Measurements from ENCODE around the gene PRELID3B.

PRELID3B gene

DNA sequence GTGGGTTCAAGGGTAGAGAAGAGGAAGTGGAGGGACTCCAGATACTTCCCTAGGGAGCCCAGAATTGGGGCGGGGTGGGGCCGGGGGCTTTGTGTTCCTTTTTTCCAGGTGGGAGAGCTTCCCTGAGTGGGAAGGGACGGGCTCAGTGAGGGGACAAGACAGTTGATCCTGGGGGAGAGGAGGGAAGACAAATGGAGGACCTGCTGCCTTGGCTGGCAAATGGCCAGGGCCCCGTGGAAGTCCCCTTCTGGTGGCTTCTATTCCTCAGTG is 38.2 kb downstream of the PRELID3B start:
- no peak for DNase-seq (ENCODE audit: low read depth)
- TF ChIP-seq, protein P1, sequence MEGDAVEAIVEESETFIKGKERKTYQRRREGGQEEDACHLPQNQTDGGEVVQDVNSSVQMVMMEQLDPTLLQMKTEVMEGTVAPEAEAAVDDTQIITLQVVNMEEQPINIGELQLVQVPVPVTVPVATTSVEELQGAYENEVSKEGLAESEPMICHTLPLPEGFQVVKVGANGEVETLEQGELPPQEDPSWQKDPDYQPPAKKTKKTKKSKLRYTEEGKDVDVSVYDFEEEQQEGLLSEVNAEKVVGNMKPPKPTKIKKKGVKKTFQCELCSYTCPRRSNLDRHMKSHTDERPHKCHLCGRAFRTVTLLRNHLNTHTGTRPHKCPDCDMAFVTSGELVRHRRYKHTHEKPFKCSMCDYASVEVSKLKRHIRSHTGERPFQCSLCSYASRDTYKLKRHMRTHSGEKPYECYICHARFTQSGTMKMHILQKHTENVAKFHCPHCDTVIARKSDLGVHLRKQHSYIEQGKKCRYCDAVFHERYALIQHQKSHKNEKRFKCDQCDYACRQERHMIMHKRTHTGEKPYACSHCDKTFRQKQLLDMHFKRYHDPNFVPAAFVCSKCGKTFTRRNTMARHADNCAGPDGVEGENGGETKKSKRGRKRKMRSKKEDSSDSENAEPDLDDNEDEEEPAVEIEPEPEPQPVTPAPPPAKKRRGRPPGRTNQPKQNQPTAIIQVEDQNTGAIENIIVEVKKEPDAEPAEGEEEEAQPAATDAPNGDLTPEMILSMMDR (conservative IDR thresholded peaks at IDR 0.05; ENCODE audit: control insufficient read depth, insufficient read depth, low read depth, low read length): no peak
- no peak overlapping the region for H3K4me3 ChIP-seq (ENCODE audit: control insufficient read depth, low read depth, low read length)

DNA sequence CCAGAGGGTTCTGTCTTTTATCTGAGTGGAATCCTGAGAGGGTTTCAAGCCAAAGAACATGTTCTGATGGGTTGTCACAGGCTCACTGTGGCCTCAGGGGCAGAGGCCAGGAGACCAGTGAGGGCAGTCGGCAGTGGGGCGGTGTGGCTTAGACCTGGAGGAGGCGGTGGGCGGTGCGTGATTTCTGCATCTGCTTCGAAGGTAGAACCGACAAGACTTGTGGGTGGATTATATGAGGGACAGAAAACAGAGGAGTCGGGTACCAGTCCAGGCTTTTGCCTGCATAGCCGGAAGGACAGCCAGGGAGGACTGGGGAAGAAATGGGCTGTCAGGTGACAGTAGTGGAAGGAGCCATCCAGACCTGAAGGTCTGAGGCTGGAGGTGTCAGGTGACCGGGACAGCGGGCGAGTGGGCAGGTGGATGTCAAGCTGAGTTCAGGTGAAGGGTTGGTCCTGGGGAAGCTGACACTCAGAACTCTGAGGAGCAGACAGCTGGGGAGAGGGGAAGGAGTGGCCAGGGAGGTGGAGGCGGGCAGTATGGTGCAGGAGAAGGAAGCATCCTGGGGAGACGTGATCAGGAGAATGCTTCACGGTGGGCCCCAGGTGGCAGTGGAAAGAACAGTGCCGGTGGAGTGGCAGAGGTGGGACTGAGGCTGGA is 38.6 kb downstream of the PRELID3B start:
- TF ChIP-seq, protein P1 (conservative IDR thresholded peaks at IDR 0.05; ENCODE audit: control insufficient read depth, insufficient read depth, low read depth, low read length): no peak
- no peak for DNase-seq (ENCODE audit: low read depth)
- no peak overlapping the region for H3K4me3 ChIP-seq (ENCODE audit: control insufficient read depth, low read depth, low read length)

DNA sequence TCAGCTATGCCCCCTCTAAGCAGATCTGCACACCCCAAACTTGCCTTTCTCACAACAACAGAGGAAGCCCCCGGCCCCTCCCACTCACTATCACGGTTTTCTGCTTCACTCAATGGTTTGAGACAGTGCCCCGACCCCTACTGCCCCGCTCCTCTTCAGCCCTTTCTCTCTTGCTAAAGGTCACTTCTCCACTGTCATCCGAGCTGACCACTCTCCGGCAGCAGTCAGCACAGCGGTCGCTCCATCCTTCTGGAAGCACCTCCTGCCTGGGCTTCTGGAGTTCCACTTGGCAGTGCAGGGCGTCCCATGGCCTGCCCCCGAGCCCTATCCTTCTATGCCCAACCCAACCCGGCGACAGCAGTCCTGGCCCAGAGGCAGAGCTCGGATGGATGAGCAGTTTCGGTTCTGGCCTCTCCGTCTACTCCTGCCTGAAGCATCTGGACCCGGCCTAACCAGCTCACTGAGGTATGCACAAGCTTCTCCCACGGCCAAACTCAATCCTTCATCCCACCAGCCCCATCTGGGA is 39.6 kb downstream of the PRELID3B start:
- H3K4me3 ChIP-seq (ENCODE audit: control insufficient read depth, low read depth, low read length): no peak overlapping the region
- TF ChIP-seq, protein P1 (conservative IDR thresholded peaks at IDR 0.05; ENCODE audit: control insufficient read depth, insufficient read depth, low read depth, low read length): no peak
- peak; percentile 26 for DNase-seq (ENCODE audit: low read depth)

DNA sequence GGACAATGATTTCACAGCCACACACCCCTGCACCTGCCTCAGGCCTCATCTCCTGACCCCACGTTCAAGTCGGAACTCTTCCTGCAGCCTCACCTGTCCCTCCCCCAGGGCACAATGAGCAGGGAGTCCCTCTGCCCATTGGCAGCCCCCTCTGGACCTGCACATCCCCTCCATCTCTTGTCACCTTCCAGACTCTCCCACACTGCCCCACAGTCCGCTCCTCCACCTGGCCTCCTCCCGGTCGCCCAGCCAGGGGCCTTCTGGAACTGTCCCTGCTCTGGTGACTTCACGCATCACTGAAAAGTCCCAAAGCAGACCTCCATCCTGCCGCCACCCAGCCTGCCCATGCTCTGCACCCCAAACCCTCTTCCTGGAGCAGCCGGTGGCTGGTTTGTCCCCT is 40.2 kb downstream of the PRELID3B start:
- TF ChIP-seq, protein P1 (conservative IDR thresholded peaks at IDR 0.05; ENCODE audit: control insufficient read depth, insufficient read depth, low read depth, low read length): no peak
- no peak overlapping the region for H3K4me3 ChIP-seq (ENCODE audit: control insufficient read depth, low read depth, low read length)

DNA sequence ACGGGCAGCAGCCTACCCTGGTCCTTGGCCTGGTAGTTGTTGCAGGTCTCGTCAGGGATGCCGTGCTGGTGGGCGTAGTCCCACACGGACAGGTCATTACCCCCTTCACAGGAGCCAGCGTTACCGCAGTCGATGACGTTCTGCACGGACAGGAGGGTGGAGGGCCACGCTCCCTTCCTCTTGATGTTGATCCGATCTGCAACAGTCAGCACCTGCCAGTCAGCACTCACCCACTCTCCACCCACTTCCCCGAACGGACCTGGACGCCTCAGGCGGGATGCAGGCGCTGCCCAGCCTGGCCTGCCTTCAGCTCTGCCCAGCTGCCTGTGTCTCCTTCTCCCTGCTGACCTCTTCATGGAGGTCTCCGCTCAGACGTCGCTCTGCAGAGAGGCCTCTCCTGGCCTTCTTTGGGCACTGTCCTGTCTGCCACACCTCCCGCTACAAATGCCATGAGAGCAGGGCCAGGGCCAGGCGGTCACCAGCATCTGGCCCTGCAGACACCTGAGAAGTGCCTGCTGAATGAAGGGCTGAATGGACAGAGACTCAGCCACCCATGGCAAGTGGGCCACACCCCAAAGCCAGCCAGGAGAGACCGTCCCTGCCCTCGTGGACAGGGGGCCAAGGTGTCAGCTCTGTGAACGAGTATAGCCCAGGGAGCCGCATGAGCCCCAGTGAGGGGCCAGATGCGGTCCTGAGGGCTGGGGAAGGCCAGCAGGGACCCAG is 41.0 kb downstream of the PRELID3B start:
- TF ChIP-seq, protein P1 (conservative IDR thresholded peaks at IDR 0.05; ENCODE audit: control insufficient read depth, insufficient read depth, low read depth, low read length): no peak

More for the DNA sequence above, 40.2 kb downstream of the PRELID3B start:
- DNase-seq (ENCODE audit: low read depth): no peak

DNA sequence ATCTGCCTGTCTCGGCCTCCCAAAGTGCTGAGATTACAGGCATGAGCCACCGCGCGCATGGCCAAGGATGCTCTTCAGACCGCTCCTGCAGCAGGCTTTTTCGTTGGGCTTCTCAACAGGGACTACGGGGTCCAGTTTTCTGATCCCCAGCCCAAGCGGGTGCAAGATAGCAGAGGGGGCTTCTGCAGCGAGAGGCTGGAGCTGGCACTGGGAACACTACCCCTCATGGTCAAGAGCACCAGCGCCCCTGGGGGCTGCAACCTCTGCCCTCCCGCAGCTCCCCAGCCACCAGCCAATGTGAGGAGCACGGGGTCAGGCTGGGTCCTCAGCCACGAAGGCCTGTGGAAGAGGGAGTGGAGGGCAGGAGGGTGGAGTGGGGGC is 41.5 kb downstream of the PRELID3B start:
- H3K4me3 ChIP-seq (ENCODE audit: control insufficient read depth, low read depth, low read length): no peak overlapping the region
- TF ChIP-seq, protein P1 (conservative IDR thresholded peaks at IDR 0.05; ENCODE audit: control insufficient read depth, insufficient read depth, low read depth, low read length): no peak
- no peak for DNase-seq (ENCODE audit: low read depth)

More for the DNA sequence above, 41.0 kb downstream of the PRELID3B start:
- no peak for DNase-seq (ENCODE audit: low read depth)
- H3K4me3 ChIP-seq (ENCODE audit: control insufficient read depth, low read depth, low read length): no peak overlapping the region

Measured in fibroblast of mammary gland (primary cell).